GM12878 (cell line): ENCODE results near the gene PARS2.

Experiments used
- ASH2L ChIP-seq: fragments of 300-600, 200-600 bp; sonication (generic); IDR thresholded peaks from 2 replicates; pipeline ENCODE4 v1.6.1; 2017; ENCODE audit warnings: low read depth, mild to moderate bottlenecking, borderline replicate concordance
- GABPA ChIP-seq: IDR thresholded peaks from 2 replicates; pipeline ENCODE4 v1.6.1; 2014; ENCODE audit warnings: antibody characterized with exemption, low read depth, mild to moderate bottlenecking, inconsistent platforms
- POLR2A ChIP-seq: IDR thresholded peaks from 2 replicates; pipeline ENCODE4 v1.6.1; 2011; ENCODE audit warnings: low read depth, mild to moderate bottlenecking, low read length

GRCh38 chr1:54788459-54788858 is 24.1 kb upstream of the PARS2 start:
- TF ChIP-seq GABPA (no peak), POLR2A (no peak), ASH2L (no peak)
